IMR-90 (cell line): Measurements from ENCODE around the gene PGBD5. TPM values are rescaled to one million over a fixed set of nuclear protein-coding genes. Genes with fewer than 3 reads are reported as not detected.

Source experiments
- ATAC-seq: fragments of 200-7000 bp; cut with Tn5 transposase; 2 replicates; pipeline ENCODE4 v1.9.1; 2020; ENCODE audit warnings: low read depth, mild to moderate bottlenecking, moderate library complexity
- BruUV-seq: library from RNA; stranded (reverse); fragments of 400-500 nt; replicated peaks from 2 replicates; lab custom pipeline; 2021; lab: Mats Ljungman, UMichigan
- CTCF ChIA-PET: fragments of 300-600 bp; formaldehyde crosslinking; extraction: SDS; loops from one replicate; lab custom pipeline; 2021; ENCODE audit warnings: antibody characterized with exemption; lab: Yijun Ruan, JAX
- POLR2A ChIA-PET: fragments of 300-600 bp; sonication (Branson Sonifier 250); formaldehyde crosslinking; loops from one replicate; lab custom pipeline; 2022; ENCODE audit warnings: antibody characterized with exemption; ENCODE audit not compliant: unreplicated experiment; lab: Charles Lee
- DNase-seq: peaks from one replicate; pipeline ENCODE4 v3.0.0; 2013
- H2AFZ ChIP-seq: replicated peaks from 2 replicates; pipeline ENCODE3; 2013; ENCODE audit warnings: low read length, mild to moderate bottlenecking; ENCODE audit not compliant: poor library complexity
- H2AK5ac ChIP-seq: 2 replicates; pipeline ENCODE4 v1.6.1; 2013; ENCODE audit warnings: low read depth, low read length, inconsistent platforms
- H2AK9ac ChIP-seq: replicated peaks from 2 replicates; pipeline ENCODE3; 2013; ENCODE audit warnings: mild to moderate bottlenecking, low read depth, low read length, moderate library complexity; ENCODE audit not compliant: poor library complexity
- H2BK120ac ChIP-seq: 2 replicates; pipeline ENCODE4 v1.6.1; 2013; ENCODE audit warnings: low read depth, low read length, inconsistent platforms
- H2BK15ac ChIP-seq: 3 replicates; pipeline ENCODE4 v1.6.1; 2013; ENCODE audit warnings: low read depth, low read length, inconsistent platforms
- H2BK20ac ChIP-seq: 2 replicates; pipeline ENCODE4 v1.6.1; 2013; ENCODE audit warnings: low read depth, mild to moderate bottlenecking, inconsistent platforms, low read length, moderate library complexity
- H2BK5ac ChIP-seq: 2 replicates; pipeline ENCODE4 v1.6.1; 2013; ENCODE audit warnings: mild to moderate bottlenecking, low read depth, low read length, inconsistent platforms; ENCODE audit not compliant: poor library complexity, severe bottlenecking
- H3K14ac ChIP-seq: replicated peaks from 2 replicates; pipeline ENCODE4 v1.6.1; 2013; ENCODE audit warnings: low read depth, low read length, inconsistent platforms
- H3K18ac ChIP-seq: 2 replicates; pipeline ENCODE4 v1.6.1; 2013; ENCODE audit warnings: low read depth, low read length, control low read depth
- H3K23ac ChIP-seq: 2 replicates; pipeline ENCODE4 v1.6.1; 2013; ENCODE audit warnings: low read depth, low read length, inconsistent platforms
- H3K27ac ChIP-seq: 2 replicates; pipeline ENCODE4 v1.5.1; 2013; ENCODE audit warnings: mild to moderate bottlenecking, control low read depth, low read length; ENCODE audit not compliant: insufficient read depth
- H3K27me3 ChIP-seq: 2 replicates; pipeline ENCODE4 v1.6.1; 2013; ENCODE audit warnings: low read length; ENCODE audit not compliant: control insufficient read depth, insufficient read depth
- H3K36me3 ChIP-seq: 2 replicates; pipeline ENCODE4 v1.6.1; 2013; ENCODE audit warnings: low read length, mixed read lengths; ENCODE audit not compliant: control insufficient read depth, insufficient read depth
- H3K4ac ChIP-seq: 2 replicates; pipeline ENCODE4 v1.6.1; 2013; ENCODE audit warnings: low read depth, low read length, inconsistent platforms
- H3K4me1 ChIP-seq: 2 replicates; pipeline ENCODE4 v1.6.1; 2013; ENCODE audit warnings: low read length, mixed read lengths; ENCODE audit not compliant: control insufficient read depth, insufficient read depth
- H3K4me2 ChIP-seq: 2 replicates; pipeline ENCODE4 v1.6.1; 2013; ENCODE audit warnings: low read depth, mild to moderate bottlenecking, control low read depth, low read length, moderate library complexity
- H3K4me3 ChIP-seq: 2 replicates; pipeline ENCODE4 v1.5.1; 2013; ENCODE audit warnings: low read depth, mild to moderate bottlenecking, control low read depth, low read length, moderate library complexity; ENCODE audit not compliant: insufficient read depth
- H3K56ac ChIP-seq: 2 replicates; pipeline ENCODE4 v1.6.1; 2013; ENCODE audit warnings: low read length, inconsistent platforms; ENCODE audit not compliant: insufficient read depth; ENCODE audit errors: extremely low read depth
- H3K79me1 ChIP-seq, 2 experiments: 2 replicates each; pipeline ENCODE4 v1.6.1; 2013; ENCODE audit warnings: low read length in 2 of 2, inconsistent platforms in 1 of 2, low read depth in 1 of 2
- H3K9ac ChIP-seq: 2 replicates; pipeline ENCODE4 v1.6.1; 2013; ENCODE audit warnings: low read depth, low read length, control low read depth
- H3K9me1 ChIP-seq: 2 replicates; pipeline ENCODE4 v1.6.1; 2013; ENCODE audit warnings: low read length, inconsistent platforms; ENCODE audit not compliant: insufficient read depth
- H3K9me3 ChIP-seq: 2 replicates; pipeline ENCODE4 v1.6.1; 2013; ENCODE audit warnings: low read length; ENCODE audit not compliant: control insufficient read depth, insufficient read depth
- H4K20me1 ChIP-seq: 2 replicates; pipeline ENCODE4 v1.6.1; 2013; ENCODE audit warnings: low read length, inconsistent platforms; ENCODE audit not compliant: insufficient read depth
- H4K5ac ChIP-seq: 2 replicates; pipeline ENCODE4 v1.6.1; 2013; ENCODE audit warnings: mild to moderate bottlenecking, low read depth, low read length, control low read depth
- H4K8ac ChIP-seq, 2 experiments: 2 replicates each; pipeline ENCODE4 v1.6.1; 2013; ENCODE audit warnings: low read depth in 2 of 2, low read length in 2 of 2, control low read depth in 1 of 2, inconsistent platforms in 1 of 2
- H4K91ac ChIP-seq: 2 replicates; pipeline ENCODE4 v1.6.1; 2013; ENCODE audit warnings: low read depth, low read length, inconsistent platforms; ENCODE audit not compliant: insufficient read depth
- BHLHE40 ChIP-seq: fragments of 150-350 bp; IDR thresholded peaks from 2 replicates; pipeline ENCODE4 v1.6.1; 2016; ENCODE audit warnings: mild to moderate bottlenecking, low read depth, low read length
- CEBPB ChIP-seq: IDR thresholded peaks from 2 replicates; pipeline ENCODE4 v1.6.1; 2012; ENCODE audit warnings: low read depth, low read length, improper control_type of control experiment
- CHD1 ChIP-seq: IDR thresholded peaks from 2 replicates; pipeline ENCODE4 v1.6.1; 2012; ENCODE audit warnings: low read depth, low read length, improper control_type of control experiment
- FOS ChIP-seq: fragments of 150-350 bp; IDR thresholded peaks from 2 replicates; pipeline ENCODE4 v1.6.1; 2016; ENCODE audit warnings: low read depth, low read length
- MAFK ChIP-seq: IDR thresholded peaks from 2 replicates; pipeline ENCODE4 v1.6.1; 2012; ENCODE audit warnings: low read depth, low read length, improper control_type of control experiment
- MXI1 ChIP-seq: IDR thresholded peaks from 2 replicates; pipeline ENCODE4 v1.6.1; 2012; ENCODE audit warnings: low read depth, mild to moderate bottlenecking, low read length, moderate library complexity, borderline replicate concordance
- NFE2L2 ChIP-seq: fragments of 150-350 bp; IDR thresholded peaks from 2 replicates; pipeline ENCODE4 v1.6.1; 2016; ENCODE audit warnings: low read depth, mild to moderate bottlenecking, low read length
- POLR2A ChIP-seq: IDR thresholded peaks from 2 replicates; pipeline ENCODE4 v1.6.1; 2012; ENCODE audit warnings: mild to moderate bottlenecking, low read depth, low read length
- RAD21 ChIP-seq: IDR thresholded peaks from 2 replicates; pipeline ENCODE4 v1.6.1; 2012; ENCODE audit warnings: low read length, improper control_type of control experiment
- RCOR1 ChIP-seq: IDR thresholded peaks from 2 replicates; pipeline ENCODE4 v1.6.1; 2012; ENCODE audit warnings: mild to moderate bottlenecking, low read length, improper control_type of control experiment; ENCODE audit not compliant: insufficient replicate concordance
- SMC3 ChIP-seq: fragments of 150-350 bp; IDR thresholded peaks from 2 replicates; pipeline ENCODE4 v1.6.1; 2016; ENCODE audit warnings: low read depth, mild to moderate bottlenecking, antibody characterized with exemption, low read length, moderate library complexity
- WGBS, 2 experiments: methylation state at CpG; one replicate each; pipeline versions ENCODE4 v1.1.5 to v1.1.7; 2013; ENCODE audit warnings: missing lambda C conversion rate in 2 of 2; ENCODE audit not compliant: insufficient read length in 1 of 2; ENCODE audit errors: extremely low coverage in 2 of 2; 5-methylcytosine and 5-hydroxymethylcytosine counted together
- dilution Hi-C: fragments of 300-500 bp; cut with HindIII; formaldehyde crosslinking; loops from one replicate; pipeline ENCODE4 v1.14.3; 2018; ENCODE audit warnings: low sequenced_read_pairs; ENCODE audit not compliant: unreplicated experiment
- in situ Hi-C: fragments of 300-500 bp; cut with MboI; formaldehyde crosslinking; loops from 3 replicates; pipeline ENCODE4 v1.14.3; 2019; ENCODE audit warnings: low sequenced_read_pairs, inconsistent platforms, mixed read lengths
- intact Hi-C: fragments of 100-400 bp; cut with micrococcal nuclease; formaldehyde crosslinking; loops from 2 replicates; pipeline ENCODE4 v1.10.0; 2022
- polyA plus RNA-seq, 3 experiments: library from polyadenylated mRNA; depleted of rRNA; stranded (reverse); fragments of >200 nt; gene quantifications; 2 replicates each; pipeline ENCODE4 v1.2.3, GENCODE V29; 2012; ENCODE audit warnings: low replicate concordance in 1 of 3
- total RNA-seq: library from RNA; depleted of rRNA; stranded (reverse); fragments of >200 nt; gene quantifications from 2 replicates; pipeline ENCODE4 v1.2.3, GENCODE V29; 2012
- TF ChIP-seq, protein P1 (sequence below): fragments of 150-350 bp; IDR thresholded peaks from 2 replicates; pipeline ENCODE4 v1.6.1; 2016; ENCODE audit warnings: low read depth, mild to moderate bottlenecking, low read length, moderate library complexity, borderline replicate concordance
- TF ChIP-seq, protein P2 (sequence below): conservative IDR thresholded peaks from 2 replicates; pipeline ENCODE4 v1.5.1; 2012; ENCODE audit warnings: mild to moderate bottlenecking, low read depth, low read length, improper control_type of control experiment

Gene PGBD5
- total and polyA plus RNA-seq, 2 of the 4 experiments (the other 2 are of a cell fraction): 0.18 to 0.36 TPM

DNA sequence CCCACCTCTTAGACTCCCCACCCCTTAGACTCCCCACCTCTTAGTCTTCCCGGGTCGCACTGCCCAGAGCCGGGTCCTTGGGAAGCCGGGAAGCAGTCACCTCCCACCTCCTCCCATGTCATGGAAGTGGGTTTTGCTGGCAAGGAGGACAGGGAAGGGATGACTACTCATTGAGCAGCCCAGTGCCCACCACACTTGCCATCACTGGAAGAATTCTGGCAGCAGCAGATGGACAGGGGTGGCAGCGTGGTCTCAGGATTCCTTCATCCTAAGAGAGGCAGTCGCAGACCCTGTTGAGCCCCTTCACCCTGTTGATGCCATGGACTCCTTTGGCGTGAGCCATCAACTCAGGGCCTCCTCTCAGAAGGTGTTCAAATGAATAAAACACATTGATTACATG lies 140.8 kb downstream of the PGBD5 start:
- no peak overlapping the region for H4K91ac ChIP-seq

More for the DNA sequence above, 140.8 kb downstream of the PGBD5 start:
- ChIA-PET CTCF (no interaction called here), POLR2A (no interaction called here)
- Histone ChIP-seq H3K18ac (no peak overlapping the region), H3K4me1 (no peaks in the 10 kb centered on the region), H2BK120ac (no peak overlapping the region), H2BK15ac (no peak overlapping the region), H2AFZ (no peak overlapping the region), H3K36me3 (peaks cover 7% of the 10 kb centered on the region), H3K79me1 (no peaks in the 10 kb centered on the region), H3K4me2 (no peak overlapping the region), H2BK20ac (no peak overlapping the region), H3K23ac (no peak overlapping the region), H2AK9ac (no peak overlapping the region), H3K27me3 (no peaks in the 10 kb centered on the region; the same call in 1 of the 2 replicates), H3K56ac (no peak overlapping the region), H4K20me1 (no peaks in the 10 kb centered on the region), H3K9me1 (no peaks in the 10 kb centered on the region; the same call in 1 of the 2 replicates), H4K5ac (no peak overlapping the region), H4K8ac (no peak overlapping the region), H3K27ac (no peak overlapping the region), H3K9me3 (no peaks in the 10 kb centered on the region), H2BK5ac (no peak overlapping the region), H3K9ac (no peak overlapping the region), H3K4me3 (no peak overlapping the region), H3K4ac (no peak overlapping the region), H2AK5ac (no peak overlapping the region), H3K14ac (no peak overlapping the region)
- DNase-seq (no peak), ATAC-seq (no peak)
- TF ChIP-seq, protein P1, sequence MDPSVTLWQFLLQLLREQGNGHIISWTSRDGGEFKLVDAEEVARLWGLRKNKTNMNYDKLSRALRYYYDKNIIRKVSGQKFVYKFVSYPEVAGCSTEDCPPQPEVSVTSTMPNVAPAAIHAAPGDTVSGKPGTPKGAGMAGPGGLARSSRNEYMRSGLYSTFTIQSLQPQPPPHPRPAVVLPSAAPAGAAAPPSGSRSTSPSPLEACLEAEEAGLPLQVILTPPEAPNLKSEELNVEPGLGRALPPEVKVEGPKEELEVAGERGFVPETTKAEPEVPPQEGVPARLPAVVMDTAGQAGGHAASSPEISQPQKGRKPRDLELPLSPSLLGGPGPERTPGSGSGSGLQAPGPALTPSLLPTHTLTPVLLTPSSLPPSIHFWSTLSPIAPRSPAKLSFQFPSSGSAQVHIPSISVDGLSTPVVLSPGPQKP: no peak
- TF ChIP-seq RAD21: no peak
- no peak for TF ChIP-seq RCOR1
- TF ChIP-seq CEBPB: no peak
- no peak for TF ChIP-seq BHLHE40
- TF ChIP-seq, protein P2, sequence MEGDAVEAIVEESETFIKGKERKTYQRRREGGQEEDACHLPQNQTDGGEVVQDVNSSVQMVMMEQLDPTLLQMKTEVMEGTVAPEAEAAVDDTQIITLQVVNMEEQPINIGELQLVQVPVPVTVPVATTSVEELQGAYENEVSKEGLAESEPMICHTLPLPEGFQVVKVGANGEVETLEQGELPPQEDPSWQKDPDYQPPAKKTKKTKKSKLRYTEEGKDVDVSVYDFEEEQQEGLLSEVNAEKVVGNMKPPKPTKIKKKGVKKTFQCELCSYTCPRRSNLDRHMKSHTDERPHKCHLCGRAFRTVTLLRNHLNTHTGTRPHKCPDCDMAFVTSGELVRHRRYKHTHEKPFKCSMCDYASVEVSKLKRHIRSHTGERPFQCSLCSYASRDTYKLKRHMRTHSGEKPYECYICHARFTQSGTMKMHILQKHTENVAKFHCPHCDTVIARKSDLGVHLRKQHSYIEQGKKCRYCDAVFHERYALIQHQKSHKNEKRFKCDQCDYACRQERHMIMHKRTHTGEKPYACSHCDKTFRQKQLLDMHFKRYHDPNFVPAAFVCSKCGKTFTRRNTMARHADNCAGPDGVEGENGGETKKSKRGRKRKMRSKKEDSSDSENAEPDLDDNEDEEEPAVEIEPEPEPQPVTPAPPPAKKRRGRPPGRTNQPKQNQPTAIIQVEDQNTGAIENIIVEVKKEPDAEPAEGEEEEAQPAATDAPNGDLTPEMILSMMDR: no peak
- TF ChIP-seq POLR2A: no peak
- no peak for TF ChIP-seq FOS
- no peak for TF ChIP-seq MXI1
- no peak for TF ChIP-seq CHD1
- TF ChIP-seq NFE2L2: no peak
- no peak for TF ChIP-seq MAFK
- TF ChIP-seq SMC3: no peak
- WGBS, 2 experiments: no CpG with 5 or more reads among the region's 7 CpGs
- intact Hi-C loops: no loop called here
- in situ Hi-C loops: no loop called here
- no TSS peak for BruUV-seq
- dilution Hi-C loops: no loop called here
